NCI-H2107 (cell line): ENCODE measurements around the gene BRPF1.

Experiments
- DNase-seq: peaks from one replicate; lab custom pipeline; 2025; lab: John Stamatoyannopoulos, UW

The BRPF1 gene

GRCh38 chr3:9791127-9791526, 59.6 kb downstream of the BRPF1 start:
- DNase-seq: no peak

GRCh38 chr3:9791790-9792404, 60.4 kb downstream of the BRPF1 start:
- no peak for DNase-seq

- peak; percentile 80 for DNase-seq
These were observed 61.0 kb downstream of the BRPF1 start, which contains the start of the genes ARPC4 and TADA3 for GRCh38 chr3:9792405-9793160. ARPC4 (plus strand) TSS chr3:9793082; CDS start chr3:9793122, 40 bp downstream. TADA3 (minus strand) TSS chr3:9792473; CDS start chr3:9791466, 1,007 bp downstream.

- no peak for DNase-seq
These were observed 61.7 kb downstream of the BRPF1 start for GRCh38 chr3:9793161-9793781.

GRCh38 chr3:9794400-9794799, 62.9 kb downstream of the BRPF1 start:
- no peak for DNase-seq

- DNase-seq: no peak
These were observed 63.7 kb downstream of the BRPF1 start for GRCh38 chr3:9795207-9795606.

- no peak for DNase-seq
These were observed 65.8 kb downstream of the BRPF1 start for GRCh38 chr3:9797196-9797945.
